Astrocyte (in vitro differentiated cells and primary cell): ENCODE measurements around the gene ITGB3. TPM values are rescaled to one million over a fixed set of nuclear protein-coding genes. Genes with fewer than 3 reads are reported as not detected.

ENCODE experiments used
- DNase-seq: peaks from one replicate; pipeline ENCODE4 v3.0.0-alpha.2; 2010; ENCODE audit warnings: low read depth
- FAIRE-seq: peaks from 2 replicates; lab custom pipeline; 2011; peaks lifted over from hg19 to GRCh38; lab: Jason Lieb, UNC
- H2AFZ ChIP-seq: 2 replicates; pipeline ENCODE4 v1.6.0; 2012; ENCODE audit warnings: low read depth, low read length, inconsistent platforms
- H3K27ac ChIP-seq: 2 replicates; pipeline ENCODE4 v1.5.1; 2011; ENCODE audit warnings: low read depth, low read length, inconsistent platforms
- H3K27me3 ChIP-seq: 2 replicates; pipeline ENCODE4 v1.6.0; 2011; ENCODE audit warnings: low read length, inconsistent platforms; ENCODE audit not compliant: insufficient read depth
- H3K36me3 ChIP-seq: 2 replicates; pipeline ENCODE4 v1.5.1; 2011; ENCODE audit warnings: low read length, inconsistent platforms; ENCODE audit not compliant: insufficient read depth
- H3K4me1 ChIP-seq: 2 replicates; pipeline ENCODE4 v1.5.1; 2011; ENCODE audit warnings: low read length, inconsistent platforms; ENCODE audit not compliant: insufficient read depth
- H3K4me2 ChIP-seq: 2 replicates; pipeline ENCODE4 v1.6.0; 2012; ENCODE audit warnings: low read length, inconsistent platforms
- H3K4me3 ChIP-seq: 2 replicates; pipeline ENCODE4 v1.5.1; 2011; ENCODE audit warnings: low read depth, mild to moderate bottlenecking, low read length, inconsistent platforms; ENCODE audit not compliant: insufficient read depth
- H3K79me2 ChIP-seq: 2 replicates; pipeline ENCODE4 v1.6.0; 2012; ENCODE audit warnings: mild to moderate bottlenecking, low read length, inconsistent platforms; ENCODE audit not compliant: insufficient read depth
- H3K9ac ChIP-seq: 2 replicates; pipeline ENCODE4 v1.6.0; 2012; ENCODE audit warnings: mild to moderate bottlenecking, low read length, inconsistent platforms
- H3K9me3 ChIP-seq: 2 replicates; pipeline ENCODE4 v1.5.1; 2012; ENCODE audit warnings: low read depth, mild to moderate bottlenecking, low read length, inconsistent platforms; ENCODE audit not compliant: insufficient read depth
- H4K20me1 ChIP-seq: 2 replicates; pipeline ENCODE4 v1.6.0; 2012; ENCODE audit warnings: low read length, inconsistent platforms; ENCODE audit not compliant: insufficient read depth
- H3K27ac Mint-ChIP-seq: one replicate; pipeline ENCODE4 v1.8.0; 2021; ENCODE audit warnings: mild to moderate bottlenecking, mixed read lengths; ENCODE audit not compliant: unreplicated experiment
- H3K27me3 Mint-ChIP-seq: one replicate; pipeline ENCODE4 v1.8.0; 2021; ENCODE audit warnings: low read depth, mixed read lengths; ENCODE audit not compliant: unreplicated experiment
- H3K36me3 Mint-ChIP-seq: one replicate; pipeline ENCODE4 v1.8.0; 2021; ENCODE audit warnings: low read depth, mixed read lengths; ENCODE audit not compliant: unreplicated experiment
- H3K4me1 Mint-ChIP-seq: one replicate; pipeline ENCODE4 v1.8.0; 2021; ENCODE audit warnings: low read depth, mixed read lengths; ENCODE audit not compliant: unreplicated experiment
- H3K4me3 Mint-ChIP-seq: one replicate; pipeline ENCODE4 v1.8.0; 2021; ENCODE audit warnings: mild to moderate bottlenecking, moderate library complexity, mixed read lengths; ENCODE audit not compliant: unreplicated experiment
- H3K9me3 Mint-ChIP-seq: one replicate; pipeline ENCODE4 v1.8.0; 2021; ENCODE audit warnings: mild to moderate bottlenecking, mixed read lengths; ENCODE audit not compliant: unreplicated experiment
- EZH2 ChIP-seq: IDR thresholded peaks from 2 replicates; pipeline ENCODE4 v1.6.1; 2012; ENCODE audit warnings: mild to moderate bottlenecking, low read length, inconsistent platforms; ENCODE audit not compliant: insufficient read depth
- total RNA-seq: library from RNA; stranded (reverse); gene quantifications from 2 replicates; pipeline ENCODE4 v1.2.1, GENCODE V29; 2021
- TF ChIP-seq, protein P1 (sequence below): IDR thresholded peaks from 2 replicates; pipeline ENCODE4 v1.5.1; 2011; ENCODE audit warnings: low read depth, mild to moderate bottlenecking, inconsistent platforms, low read length, moderate library complexity; ENCODE audit not compliant: insufficient read depth

The ITGB3 gene
- total RNA-seq, 1 donor from 2014 or later, result 44.0 TPM

DNA sequence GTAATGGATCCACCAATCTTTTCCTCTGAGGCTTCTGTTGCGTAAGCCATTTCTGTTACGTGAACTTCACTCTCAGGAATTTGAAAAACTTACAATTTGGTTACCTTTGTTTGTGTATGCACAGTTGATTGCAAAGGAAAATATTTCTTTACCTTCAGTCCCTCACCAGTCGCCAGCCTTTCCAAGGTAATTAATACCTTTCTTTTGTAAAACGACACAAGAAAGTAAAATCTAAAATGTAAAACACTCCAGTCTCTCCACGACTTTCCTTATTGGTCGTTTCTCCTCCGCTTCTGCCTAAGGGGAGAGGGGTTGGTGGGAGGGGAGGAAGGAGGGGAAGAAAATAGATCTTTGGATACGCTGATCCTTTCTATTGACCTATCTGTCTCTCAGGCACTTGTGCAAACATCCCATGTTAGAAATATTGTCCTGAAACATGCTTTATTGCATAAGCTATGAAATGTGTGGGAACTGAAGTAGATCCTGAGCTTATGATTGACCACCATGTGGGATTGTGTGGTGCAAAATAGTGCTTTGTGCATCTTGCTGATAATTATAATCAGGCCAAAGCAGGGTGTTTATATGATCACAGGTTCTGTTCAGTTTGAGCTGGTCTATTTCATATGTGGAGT is 37.7 kb downstream of the ITGB3 start:
- H3K9ac ChIP-seq, result no peak overlapping the region

DNA sequence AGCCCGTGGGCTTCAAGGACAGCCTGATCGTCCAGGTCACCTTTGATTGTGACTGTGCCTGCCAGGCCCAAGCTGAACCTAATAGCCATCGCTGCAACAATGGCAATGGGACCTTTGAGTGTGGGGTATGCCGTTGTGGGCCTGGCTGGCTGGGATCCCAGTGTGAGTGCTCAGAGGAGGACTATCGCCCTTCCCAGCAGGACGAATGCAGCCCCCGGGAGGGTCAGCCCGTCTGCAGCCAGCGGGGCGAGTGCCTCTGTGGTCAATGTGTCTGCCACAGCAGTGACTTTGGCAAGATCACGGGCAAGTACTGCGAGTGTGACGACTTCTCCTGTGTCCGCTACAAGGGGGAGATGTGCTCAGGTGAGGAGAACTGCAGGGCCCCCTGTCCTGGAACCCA is 38.6 kb downstream of the ITGB3 start:
- peaks cover 4% of the 10 kb centered on the region for H3K9me3 Mint-ChIP-seq
- H3K27me3 ChIP-seq, result no peaks in the 10 kb centered on the region
- no peak overlapping the region for H2AFZ ChIP-seq
- H3K4me3 Mint-ChIP-seq, result no peak overlapping the region
- H3K27ac ChIP-seq, result no peak overlapping the region
- H3K4me3 ChIP-seq, result no peak overlapping the region
- H3K9ac ChIP-seq, result no peak overlapping the region
- H3K4me1 Mint-ChIP-seq, result peaks cover 12% of the 10 kb centered on the region
- H3K9me3 ChIP-seq, result no peaks in the 10 kb centered on the region
- peaks cover 20% of the 10 kb centered on the region for H3K4me1 ChIP-seq
- FAIRE-seq, result no peak
- peaks cover 67% of the 10 kb centered on the region for H3K36me3 Mint-ChIP-seq
- no peaks in the 10 kb centered on the region for H4K20me1 ChIP-seq
- H3K79me2 ChIP-seq, result no peaks in the 10 kb centered on the region
- no peak for DNase-seq
- H3K4me2 ChIP-seq, result no peak overlapping the region
- peaks cover 2% of the 10 kb centered on the region for H3K36me3 ChIP-seq
- no peak for TF ChIP-seq EZH2
- TF ChIP-seq, protein P1, sequence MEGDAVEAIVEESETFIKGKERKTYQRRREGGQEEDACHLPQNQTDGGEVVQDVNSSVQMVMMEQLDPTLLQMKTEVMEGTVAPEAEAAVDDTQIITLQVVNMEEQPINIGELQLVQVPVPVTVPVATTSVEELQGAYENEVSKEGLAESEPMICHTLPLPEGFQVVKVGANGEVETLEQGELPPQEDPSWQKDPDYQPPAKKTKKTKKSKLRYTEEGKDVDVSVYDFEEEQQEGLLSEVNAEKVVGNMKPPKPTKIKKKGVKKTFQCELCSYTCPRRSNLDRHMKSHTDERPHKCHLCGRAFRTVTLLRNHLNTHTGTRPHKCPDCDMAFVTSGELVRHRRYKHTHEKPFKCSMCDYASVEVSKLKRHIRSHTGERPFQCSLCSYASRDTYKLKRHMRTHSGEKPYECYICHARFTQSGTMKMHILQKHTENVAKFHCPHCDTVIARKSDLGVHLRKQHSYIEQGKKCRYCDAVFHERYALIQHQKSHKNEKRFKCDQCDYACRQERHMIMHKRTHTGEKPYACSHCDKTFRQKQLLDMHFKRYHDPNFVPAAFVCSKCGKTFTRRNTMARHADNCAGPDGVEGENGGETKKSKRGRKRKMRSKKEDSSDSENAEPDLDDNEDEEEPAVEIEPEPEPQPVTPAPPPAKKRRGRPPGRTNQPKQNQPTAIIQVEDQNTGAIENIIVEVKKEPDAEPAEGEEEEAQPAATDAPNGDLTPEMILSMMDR, result no peak
- peaks cover 2% of the 10 kb centered on the region for H3K27me3 Mint-ChIP-seq
- H3K27ac Mint-ChIP-seq, result no peak overlapping the region

More for the DNA sequence above, 37.7 kb downstream of the ITGB3 start:
- no peaks in the 10 kb centered on the region for H3K9me3 ChIP-seq
- peaks cover 12% of the 10 kb centered on the region for H3K4me1 Mint-ChIP-seq
- peaks cover 4% of the 10 kb centered on the region for H3K9me3 Mint-ChIP-seq
- no peaks in the 10 kb centered on the region for H4K20me1 ChIP-seq
- peaks cover 20% of the 10 kb centered on the region for H3K4me1 ChIP-seq
- no peak for FAIRE-seq
- H3K27me3 ChIP-seq, result no peaks in the 10 kb centered on the region
- no peak overlapping the region for H3K4me3 ChIP-seq
- TF ChIP-seq, protein P1, result no peak
- no peak for TF ChIP-seq EZH2
- peaks cover 64% of the 10 kb centered on the region for H3K36me3 Mint-ChIP-seq
- H3K79me2 ChIP-seq, result no peaks in the 10 kb centered on the region
- H2AFZ ChIP-seq, result no peak overlapping the region
- no peak overlapping the region for H3K27ac Mint-ChIP-seq
- peaks cover 2% of the 10 kb centered on the region for H3K36me3 ChIP-seq
- no peak overlapping the region for H3K4me2 ChIP-seq
- H3K27ac ChIP-seq, result no peak overlapping the region
- DNase-seq, result no peak
- H3K27me3 Mint-ChIP-seq, result peaks cover 2% of the 10 kb centered on the region
- no peak overlapping the region for H3K4me3 Mint-ChIP-seq
